ENCODE results near the gene RPL37A.

RPL37A gene

GRCh38 chr2:216527600-216527999 is 29.0 kb downstream of the RPL37A start:
- Histone ChIP-seq H3K27ac (ENCODE audit: low read depth, low read length) (no peak overlapping the region), H3K4me2 (ENCODE audit: low read depth, low read length, poor library complexity, severe bottlenecking) (no peak overlapping the region), H4K20me1 (ENCODE audit: low read depth, low read length) (no peaks in the 10 kb centered on the region), H3K4me3 (ENCODE audit: insufficient read depth, low read length, poor library complexity, severe bottlenecking) (no peak overlapping the region), H3K27me3 (ENCODE audit: low read length) (no peaks in the 10 kb centered on the region), H3K36me3 (ENCODE audit: low read length) (no peaks in the 10 kb centered on the region), H3K9ac (ENCODE audit: low read length) (no peak overlapping the region), H3K9me2 (replicated peaks; ENCODE audit: insufficient read depth, low read length) (no peaks in the 10 kb centered on the region), H3F3A (ENCODE audit: insufficient read depth) (no peaks in the 10 kb centered on the region), H3K79me2 (ENCODE audit: insufficient read depth, low read length) (no peaks in the 10 kb centered on the region), H3K9me3 (ENCODE audit: insufficient read depth, low read length) (no peaks in the 10 kb centered on the region), H2AFZ (ENCODE audit: low read depth, low read length, severe bottlenecking) (no peak overlapping the region)
- TF ChIP-seq CTCF (IDR thresholded peaks at IDR 0.05; ENCODE audit: insufficient read depth, low read length, poor library complexity, severe bottlenecking) (no peak), EZH2phosphoT487 (conservative IDR thresholded peaks at IDR 0.05; ENCODE audit: low read length) (no peak)

- H3K79me2 ChIP-seq (ENCODE audit: insufficient read depth, low read length), result no peaks in the 10 kb centered on the region
- H3F3A ChIP-seq (ENCODE audit: insufficient read depth), result no peaks in the 10 kb centered on the region
- no peaks in the 10 kb centered on the region for H3K36me3 ChIP-seq (ENCODE audit: low read length)
- no peak overlapping the region for H3K9ac ChIP-seq (ENCODE audit: low read length)
- no peak for TF ChIP-seq CTCF (IDR thresholded peaks at IDR 0.05; ENCODE audit: insufficient read depth, low read length, poor library complexity, severe bottlenecking)
- TF ChIP-seq EZH2phosphoT487 (conservative IDR thresholded peaks at IDR 0.05; ENCODE audit: low read length), result no peak
- no peaks in the 10 kb centered on the region for H4K20me1 ChIP-seq (ENCODE audit: low read depth, low read length)
- no peak overlapping the region for H3K27ac ChIP-seq (ENCODE audit: low read depth, low read length)
- no peak overlapping the region for H3K4me3 ChIP-seq (ENCODE audit: insufficient read depth, low read length, poor library complexity, severe bottlenecking)
- H3K9me2 ChIP-seq (replicated peaks; ENCODE audit: insufficient read depth, low read length), result no peaks in the 10 kb centered on the region
- H2AFZ ChIP-seq (ENCODE audit: low read depth, low read length, severe bottlenecking), result no peak overlapping the region
- H3K4me2 ChIP-seq (ENCODE audit: low read depth, low read length, poor library complexity, severe bottlenecking), result no peak overlapping the region
- H3K9me3 ChIP-seq (ENCODE audit: insufficient read depth, low read length), result no peaks in the 10 kb centered on the region
- H3K27me3 ChIP-seq (ENCODE audit: low read length), result no peaks in the 10 kb centered on the region
Observed at GRCh38 chr2:216532562-216532961, 33.9 kb downstream of the RPL37A start.

- Histone ChIP-seq H3K9me3 (ENCODE audit: insufficient read depth, low read length) (no peaks in the 10 kb centered on the region), H3K9ac (ENCODE audit: low read length) (no peak overlapping the region)
Observed at GRCh38 chr2:216533609-216534008, 35.0 kb downstream of the RPL37A start.

More at GRCh38 chr2:216533609-216534008, 35.0 kb downstream of the RPL37A start:
- TF ChIP-seq CTCF (IDR thresholded peaks at IDR 0.05; ENCODE audit: insufficient read depth, low read length, poor library complexity, severe bottlenecking), result no peak
- no peak for TF ChIP-seq EZH2phosphoT487 (conservative IDR thresholded peaks at IDR 0.05; ENCODE audit: low read length)
- Histone ChIP-seq H3K4me2 (ENCODE audit: low read depth, low read length, poor library complexity, severe bottlenecking) (no peak overlapping the region), H4K20me1 (ENCODE audit: low read depth, low read length) (no peaks in the 10 kb centered on the region), H3F3A (ENCODE audit: insufficient read depth) (no peaks in the 10 kb centered on the region), H3K36me3 (ENCODE audit: low read length) (no peaks in the 10 kb centered on the region), H3K79me2 (ENCODE audit: insufficient read depth, low read length) (no peaks in the 10 kb centered on the region), H3K9me2 (replicated peaks; ENCODE audit: insufficient read depth, low read length) (no peaks in the 10 kb centered on the region), H3K27ac (ENCODE audit: low read depth, low read length) (no peak overlapping the region), H2AFZ (ENCODE audit: low read depth, low read length, severe bottlenecking) (no peak overlapping the region), H3K4me3 (ENCODE audit: insufficient read depth, low read length, poor library complexity, severe bottlenecking) (no peak overlapping the region), H3K27me3 (ENCODE audit: low read length) (no peaks in the 10 kb centered on the region)
